GM19043 (cell line): ENCODE results near the gene PRELID2.
"Not testable (repeated sequence)": the region's sequence is repeated elsewhere in the genome, so short reads cannot be mapped to it uniquely, and the experiment has no call there.

Experiments
- ATAC-seq: cut with Tn5 transposase; IDR thresholded peaks from one replicate; pipeline ENCODE4 v1.9.1; 2021; ENCODE audit warnings: low read depth; ENCODE audit not compliant: unreplicated experiment

The PRELID2 gene

DNA sequence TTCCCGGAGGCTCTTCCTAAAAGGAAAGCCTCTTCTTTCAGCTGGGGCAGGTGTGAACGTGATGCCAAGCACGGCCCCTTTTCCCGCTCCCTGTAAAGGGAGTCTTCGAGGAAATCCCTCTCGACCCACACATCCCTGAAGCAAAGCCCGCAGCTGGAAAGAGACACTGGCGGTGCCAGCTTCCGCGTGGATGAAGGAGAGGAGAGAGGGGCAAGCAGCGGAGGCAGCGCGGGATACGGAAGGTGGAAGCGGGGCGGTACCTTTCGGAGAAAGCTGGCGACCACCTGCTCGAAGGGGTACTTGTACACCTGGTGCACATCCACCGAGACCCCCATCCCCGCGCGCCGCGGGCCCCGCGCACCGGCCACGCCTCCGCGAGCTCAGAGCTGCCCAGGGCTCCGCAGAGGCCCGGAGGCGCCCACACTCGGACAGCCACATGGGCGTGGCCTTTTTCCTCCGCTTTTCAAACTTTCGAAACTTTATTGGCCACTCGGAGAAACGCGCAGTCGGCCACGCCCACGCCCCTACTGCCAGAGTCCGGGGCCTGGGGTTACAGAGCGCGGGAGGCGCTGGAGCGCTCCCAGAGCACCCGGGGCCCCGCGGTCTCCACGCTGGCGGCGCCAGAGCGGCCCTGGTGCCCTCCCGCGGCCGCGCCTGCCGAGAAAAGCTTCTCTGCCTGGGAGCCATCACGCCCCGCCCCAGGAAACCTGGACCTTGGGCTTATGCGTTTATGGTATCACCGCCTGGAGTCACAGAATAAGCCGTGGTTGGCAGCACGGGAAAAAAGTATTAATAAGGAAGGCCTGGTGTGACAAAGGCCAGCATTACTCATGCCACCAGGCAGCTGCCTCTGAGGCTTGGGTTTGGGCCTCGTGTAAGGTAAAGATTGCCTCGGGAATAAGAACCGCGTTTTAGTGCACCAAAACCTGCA, at the start of gene PRELID2:
Gene PRELID2, minus strand, starts transcription at position 426 of the 931 bp plus-strand sequence. Its CDS starts 91 bp downstream, at position 335.
- ATAC-seq: peak; percentile 82

DNA sequence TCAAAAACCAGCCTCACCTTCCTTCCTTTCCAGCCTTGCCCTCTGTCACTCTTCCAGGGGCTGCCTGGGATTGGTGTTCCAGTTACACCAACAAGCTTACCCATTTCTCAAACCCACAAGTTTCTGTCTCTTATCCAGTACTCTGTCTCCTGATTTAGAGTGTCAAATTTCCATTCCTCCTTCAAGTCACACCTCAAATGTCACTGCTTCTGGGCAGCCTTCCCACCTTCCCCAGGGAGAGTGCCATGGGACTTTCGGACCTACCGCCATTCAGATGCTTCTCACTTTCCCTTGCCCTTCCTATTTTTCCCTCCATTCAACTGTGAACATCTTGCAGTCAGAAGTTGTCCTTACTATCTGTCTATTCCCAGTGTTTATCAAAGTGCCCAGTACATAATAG, 39.6 kb upstream of the PRELID2 start:
- ATAC-seq: no peak

- ATAC-seq: no peak
These were observed 37.8 kb upstream of the PRELID2 start, which contains the start of gene GRXCR2 for GRCh38 chr5:145872914-145873313. Gene GRXCR2, minus strand, starts transcription at chr5:145873014. Its CDS starts 46 bp downstream, at chr5:145872968.

- no peak for ATAC-seq
These were observed 37.3 kb upstream of the PRELID2 start for GRCh38 chr5:145872486-145872885.

GRCh38 chr5:145869753-145870152, 34.6 kb upstream of the PRELID2 start:
- no peak for ATAC-seq

GRCh38 chr5:145867806-145868205, 32.7 kb upstream of the PRELID2 start:
- no peak for ATAC-seq

GRCh38 chr5:145864432-145864831, 29.3 kb upstream of the PRELID2 start:
- ATAC-seq: not testable (repeated sequence)

- no peak for ATAC-seq
These were observed 27.9 kb upstream of the PRELID2 start for GRCh38 chr5:145863003-145863402.

DNA sequence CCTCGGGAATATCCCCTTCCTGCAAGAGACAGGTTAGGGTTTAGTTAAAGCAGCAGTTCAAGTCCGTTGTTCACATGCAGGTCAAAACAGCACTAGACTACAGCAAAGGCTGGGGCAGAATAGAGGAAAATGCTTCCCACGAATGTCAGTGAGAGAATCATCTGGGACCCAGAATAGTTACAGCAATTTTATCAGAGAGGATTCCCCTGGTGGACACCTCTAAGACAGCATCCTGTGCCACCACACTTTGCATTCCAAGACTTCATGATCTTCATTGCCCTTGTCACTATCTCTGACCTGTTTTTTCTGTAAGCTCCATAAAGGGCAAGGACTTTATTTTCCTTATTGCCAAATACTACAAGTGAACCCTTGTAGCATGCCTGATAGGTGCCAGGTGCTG, 24.8 kb upstream of the PRELID2 start:
- ATAC-seq: no peak

DNA sequence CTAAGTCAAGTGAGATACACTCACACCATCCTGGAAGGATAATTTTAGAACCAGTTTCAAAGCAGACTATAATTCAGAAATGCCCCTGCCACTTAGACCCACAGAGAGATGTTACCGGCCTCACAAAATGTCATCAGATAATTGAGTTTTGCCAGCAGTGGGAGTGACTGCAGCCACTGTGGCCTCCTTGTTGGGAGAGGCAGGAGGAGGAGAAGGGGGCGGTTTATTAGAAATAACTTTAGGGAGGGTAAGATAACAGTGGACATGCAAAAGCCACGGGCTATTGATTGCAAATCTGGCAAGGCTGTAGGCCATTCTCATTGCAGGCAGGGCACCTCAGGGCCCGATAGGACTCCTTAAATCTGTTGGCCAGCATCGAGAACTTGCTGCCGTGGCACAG, 24.3 kb upstream of the PRELID2 start:
- no peak for ATAC-seq

- no peak for ATAC-seq
These were observed 23.8 kb upstream of the PRELID2 start for GRCh38 chr5:145858959-145859358.

- ATAC-seq: no peak
These were observed 21.2 kb upstream of the PRELID2 start for GRCh38 chr5:145856285-145856818.

DNA sequence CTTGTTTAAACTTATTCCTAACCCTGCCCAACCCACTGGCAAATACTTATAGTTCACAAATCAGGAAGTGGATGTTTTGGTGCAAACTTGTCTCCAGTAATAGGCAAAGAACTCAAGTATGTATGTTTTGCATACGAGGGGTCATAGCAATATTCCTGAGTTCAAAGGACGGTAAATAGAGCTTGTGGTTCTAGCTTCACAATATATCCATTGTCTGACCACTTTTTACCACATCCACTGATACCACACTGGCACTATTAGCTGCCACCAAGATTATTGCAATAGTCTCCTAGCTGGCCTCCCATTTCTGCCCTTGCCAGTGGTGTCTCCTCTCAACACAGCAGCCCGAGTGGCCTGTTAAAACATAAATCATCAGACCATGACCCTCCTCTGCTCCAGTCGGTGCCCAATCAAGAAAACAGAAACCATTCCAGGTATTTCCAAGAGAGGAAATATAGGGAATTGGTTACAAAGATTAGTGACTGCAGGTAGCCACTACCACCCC, 20.7 kb upstream of the PRELID2 start:
- no peak for ATAC-seq

DNA sequence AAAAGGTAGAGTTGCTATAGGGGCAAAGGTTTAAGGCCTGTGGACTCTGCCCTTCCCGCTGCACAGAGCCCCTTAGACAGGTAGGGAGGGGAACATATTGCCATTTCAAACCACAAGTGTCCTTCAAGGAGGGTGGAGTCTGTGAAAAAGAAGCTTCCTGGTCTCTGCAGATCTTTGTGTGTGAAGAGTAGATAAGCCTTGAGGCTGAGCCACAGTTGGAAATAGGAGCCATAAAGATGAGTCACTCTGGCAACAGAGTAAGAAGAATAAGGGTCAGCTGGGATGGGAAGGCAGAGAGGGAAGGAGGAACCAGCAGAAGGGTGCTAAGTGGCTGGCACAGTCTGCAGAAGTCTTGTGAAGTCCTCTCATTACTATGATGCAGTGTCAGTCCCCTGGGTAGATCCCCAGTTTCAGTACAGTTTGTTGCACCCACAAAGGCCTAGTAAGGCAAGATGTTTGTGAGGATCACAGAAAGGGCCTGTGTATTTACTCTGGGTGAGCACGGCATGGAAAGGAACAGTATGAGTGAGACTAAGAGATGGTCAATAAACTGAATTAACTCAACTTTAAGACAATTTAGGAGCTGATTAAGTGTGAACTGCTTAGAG, 19.6 kb upstream of the PRELID2 start:
- ATAC-seq: no peak

DNA sequence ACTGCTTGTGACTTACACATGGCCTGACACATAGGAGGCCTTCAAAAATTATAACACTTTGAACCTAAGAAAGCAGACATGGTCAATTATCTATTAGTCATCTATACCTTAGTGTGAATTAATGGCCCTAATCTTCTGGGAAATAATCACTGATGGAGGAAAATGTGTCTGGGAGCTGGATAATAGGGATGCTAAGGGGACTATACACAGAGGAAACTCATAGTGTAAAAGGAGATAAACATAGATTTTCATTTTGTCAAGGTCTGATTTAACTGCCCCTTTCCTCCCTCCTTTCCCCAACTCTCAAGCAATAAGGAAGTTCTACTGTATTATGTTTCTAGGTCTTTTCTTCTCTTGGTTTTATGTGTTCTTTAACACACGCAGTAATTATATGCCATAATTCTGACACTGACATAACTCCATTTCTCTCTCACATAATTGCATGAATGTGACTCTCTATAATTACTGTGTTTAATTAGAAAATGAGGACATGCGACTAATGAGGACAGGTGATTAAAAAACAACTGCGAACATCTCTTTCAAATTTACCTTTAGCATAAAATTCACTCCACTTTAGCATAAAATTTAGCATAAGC, 18.7 kb upstream of the PRELID2 start:
- ATAC-seq: no peak

GRCh38 chr5:145852990-145853389, 17.8 kb upstream of the PRELID2 start:
- ATAC-seq: no peak

- no peak for ATAC-seq
These were observed 13.7 kb upstream of the PRELID2 start for GRCh38 chr5:145848854-145849253.

- ATAC-seq: no peak
These were observed 12.7 kb upstream of the PRELID2 start for GRCh38 chr5:145847499-145848497.

GRCh38 chr5:145846081-145846480, 10.9 kb upstream of the PRELID2 start:
- ATAC-seq: no peak

DNA sequence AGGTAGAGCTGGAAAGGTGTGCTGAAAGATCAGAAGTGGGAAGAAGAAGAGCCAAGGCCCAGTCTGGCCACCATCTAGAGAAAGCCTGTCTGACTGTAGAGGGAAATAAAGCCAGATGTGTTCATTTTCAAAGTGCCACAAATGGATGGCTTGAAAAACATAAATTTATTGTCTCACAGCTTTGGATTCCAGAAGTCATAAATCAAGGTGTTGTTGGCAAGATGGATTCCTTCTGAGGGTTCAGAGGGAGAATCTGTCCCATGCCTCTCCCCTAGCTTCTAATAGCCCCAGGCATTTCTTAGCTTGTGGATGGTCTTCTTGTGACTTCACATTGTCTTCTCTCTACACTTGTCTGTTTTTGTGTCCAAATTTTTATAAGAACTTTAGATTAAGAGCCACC, 6.2 kb upstream of the PRELID2 start:
- ATAC-seq: no peak
